ENCODE measurements around the gene DENND6B.
A peak's percentile ranks its signal among the peaks of the same experiment; 100 is the strongest.

Gene DENND6B

DNA sequence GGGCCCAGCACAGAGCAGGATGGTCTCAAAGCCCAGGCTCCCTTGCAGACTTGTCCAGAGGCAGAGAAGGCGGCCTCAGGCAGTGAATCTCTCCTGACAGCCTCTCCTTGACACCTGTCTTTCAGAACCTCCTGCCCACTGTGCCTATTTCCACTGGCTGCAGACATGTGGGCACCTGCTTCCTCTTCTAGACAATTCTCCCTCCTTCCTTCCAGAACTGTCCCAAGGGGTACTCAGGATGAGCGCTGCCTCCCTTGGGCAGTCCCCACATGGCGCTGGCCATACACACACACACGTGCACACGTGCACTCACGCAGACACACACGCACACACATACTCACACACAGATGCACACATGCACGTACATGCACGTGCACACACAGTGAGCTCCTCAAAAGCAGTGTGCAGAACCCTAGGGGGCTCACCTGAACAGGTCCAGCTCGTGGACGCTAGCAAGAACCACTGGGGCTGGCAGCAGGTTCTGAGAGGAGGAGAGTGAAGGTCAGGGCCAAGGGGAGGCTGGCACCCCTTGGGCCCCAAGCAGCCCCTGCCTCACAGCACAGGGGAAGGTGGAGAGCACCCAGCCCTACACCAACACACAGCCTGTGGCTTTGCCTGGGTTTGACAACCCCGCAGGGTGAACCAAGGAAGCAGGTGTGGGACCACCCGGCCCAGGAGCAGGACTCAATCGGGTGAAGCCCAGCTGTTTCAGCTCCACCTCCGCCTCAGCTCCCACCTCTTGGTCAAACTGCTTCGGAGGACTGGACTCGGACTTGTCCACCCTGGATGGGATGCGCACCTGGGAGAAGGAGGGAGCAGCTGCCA, 11.3 kb downstream of the DENND6B start:
- DNase-seq (ENCODE audit: low read depth in 2 of 2, low spot score in 1 of 2): no peak

DNA sequence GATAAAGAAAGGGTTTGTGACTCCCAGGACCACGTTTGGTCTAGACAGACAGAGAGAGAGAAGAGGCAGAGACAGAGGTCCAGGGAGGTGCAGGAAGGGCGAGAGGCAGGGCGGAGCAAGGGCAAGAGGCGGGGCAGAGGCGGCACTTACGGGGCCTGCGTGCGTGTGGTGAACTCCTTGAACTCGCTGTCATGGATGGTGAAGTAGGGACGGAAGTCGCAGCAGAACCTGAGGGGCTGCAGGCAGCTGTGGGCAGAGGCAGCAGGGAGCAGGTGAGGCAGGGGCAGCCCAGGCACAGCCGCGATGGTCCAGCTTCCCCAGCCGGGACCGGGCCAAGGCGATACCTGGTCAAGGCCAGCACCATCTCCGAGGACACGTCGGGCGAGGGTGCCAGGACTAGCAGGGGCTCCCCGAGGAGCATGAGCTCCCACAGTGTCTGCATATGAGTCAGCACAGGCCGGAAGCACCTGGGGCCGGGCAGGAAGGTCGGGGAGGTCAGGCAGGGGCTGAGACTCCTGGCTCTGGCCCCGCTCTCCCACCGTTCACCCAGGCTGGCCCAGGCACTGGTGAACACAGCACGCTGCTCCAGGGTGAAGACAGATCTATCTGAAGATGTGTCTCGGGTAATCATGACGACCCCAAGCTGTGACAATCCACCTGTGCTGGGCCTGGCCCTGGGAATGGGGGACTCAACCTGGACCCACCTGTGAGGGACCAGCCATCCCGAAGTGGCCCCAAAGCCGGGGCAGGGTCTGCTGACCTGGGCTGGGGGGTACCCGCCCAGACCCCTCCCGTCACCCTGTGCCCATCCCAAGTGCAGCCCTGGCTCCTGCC, 12.1 kb downstream of the DENND6B start:
- peak; percentile 39 to 51 for DNase-seq (ENCODE audit: low read depth in 2 of 2, low spot score in 1 of 2)

DNA sequence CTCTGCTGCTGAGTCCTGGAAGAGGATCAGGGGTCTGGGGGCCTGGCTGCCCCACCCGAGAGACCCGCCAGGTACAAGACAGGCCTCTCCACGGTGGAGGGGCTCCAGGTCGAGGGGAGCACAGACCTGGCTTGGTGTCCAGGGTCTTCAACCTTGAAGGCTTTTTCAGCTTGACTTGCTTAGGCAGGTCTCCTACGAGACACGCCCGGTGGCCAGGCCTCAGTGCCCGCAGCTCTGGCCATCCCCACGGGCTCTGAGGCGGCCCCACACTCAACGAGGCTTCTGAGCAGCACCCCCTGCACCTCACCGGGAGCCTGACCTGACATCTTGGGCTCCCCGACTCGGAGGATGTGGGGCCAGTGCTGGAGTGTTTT, 12.7 kb downstream of the DENND6B start:
- DNase-seq (ENCODE audit: low read depth in 2 of 2, low spot score in 1 of 2): no peak

- DNase-seq (ENCODE audit: low read depth in 2 of 2, low spot score in 1 of 2): no peak
Observed at GRCh38 chr22:50313600-50313999, 13.2 kb downstream of the DENND6B start.

DNA sequence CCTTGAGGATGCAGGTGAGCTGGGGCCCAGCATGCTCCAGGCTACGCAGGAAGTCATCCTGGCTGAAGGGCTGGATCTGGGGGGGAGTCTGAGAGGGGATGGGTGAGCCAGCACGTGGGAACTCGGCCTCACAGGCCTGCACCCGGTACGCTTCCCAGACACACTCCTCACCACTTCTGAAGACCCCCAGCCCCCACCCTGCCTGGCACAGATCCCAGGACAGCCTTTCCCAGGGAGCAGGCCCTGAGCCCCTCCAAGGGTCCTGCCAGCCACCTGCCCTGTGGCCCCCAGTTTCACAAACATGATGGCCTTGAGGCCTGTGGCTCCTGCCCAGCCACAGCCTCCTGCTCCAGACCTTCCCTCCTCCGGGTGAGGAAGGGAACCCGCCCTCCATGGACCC, 13.8 kb downstream of the DENND6B start:
- DNase-seq (ENCODE audit: low read depth in 2 of 2, low spot score in 1 of 2): no peak

- DNase-seq (ENCODE audit: low read depth in 2 of 2, low spot score in 1 of 2): no peak
Observed at GRCh38 chr22:50312371-50312770, 14.4 kb downstream of the DENND6B start.

- DNase-seq (ENCODE audit: low read depth in 2 of 2, low spot score in 1 of 2): no peak
Observed at GRCh38 chr22:50311606-50312351, 15.0 kb downstream of the DENND6B start.

DNA sequence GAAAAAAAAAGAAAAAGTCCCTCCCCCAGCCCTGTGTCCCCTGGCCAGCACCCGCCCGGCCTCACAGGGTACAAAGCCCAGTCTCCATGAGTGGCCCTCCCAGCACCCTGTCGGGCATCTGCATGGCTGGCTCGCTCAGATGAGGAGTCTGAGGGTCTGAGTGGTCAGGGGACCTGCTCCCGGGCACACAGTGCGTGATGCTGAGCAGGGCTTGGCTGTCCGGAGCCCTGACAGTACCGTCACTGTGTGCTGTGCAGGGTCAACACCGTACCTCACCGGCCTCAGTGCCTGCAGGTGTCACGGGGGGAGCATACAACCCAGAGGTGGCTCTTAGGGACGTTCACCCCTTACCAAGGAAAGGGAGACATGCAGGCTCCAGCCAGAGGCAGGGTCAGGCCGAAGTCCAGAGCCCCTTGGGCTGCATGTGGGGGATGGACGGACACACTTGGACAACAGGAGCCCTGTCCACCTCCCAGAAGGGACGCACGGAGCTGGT, 15.8 kb downstream of the DENND6B start:
- DNase-seq (ENCODE audit: low read depth in 2 of 2, low spot score in 1 of 2): no peak

DNA sequence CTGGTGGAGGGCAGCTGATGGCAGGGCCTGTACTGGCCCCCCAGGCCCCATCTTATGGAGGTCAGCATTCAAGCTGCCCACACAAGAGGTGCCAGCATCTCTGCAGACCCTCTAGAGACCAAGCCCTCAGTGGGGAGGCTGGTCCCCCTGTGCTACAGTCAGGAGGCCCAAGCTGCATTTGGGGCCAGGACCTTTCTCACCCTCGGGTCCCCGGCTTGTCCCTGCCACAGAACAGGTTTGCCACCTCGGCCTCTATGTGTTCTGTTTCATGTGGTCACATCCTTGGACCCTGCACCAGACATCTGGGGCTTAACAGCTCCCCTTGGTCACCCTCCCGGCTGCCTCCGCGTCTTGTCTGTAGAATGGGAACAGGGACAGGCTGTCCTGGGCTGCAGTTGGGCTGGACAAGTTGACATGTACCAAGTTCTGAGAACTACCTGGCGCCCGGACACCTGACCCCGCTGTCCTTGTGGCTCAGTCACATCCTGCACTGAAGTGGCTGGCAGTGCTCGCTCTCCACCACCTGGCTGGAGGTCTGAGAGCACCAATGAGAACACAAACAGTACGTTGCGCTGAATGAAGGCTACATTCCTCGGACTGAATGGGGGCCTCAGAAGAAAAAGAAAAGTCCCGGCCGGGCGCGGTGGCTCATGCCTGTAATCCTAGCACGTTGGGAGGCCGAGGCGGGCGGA, 16.6 kb downstream of the DENND6B start:
- DNase-seq (ENCODE audit: low read depth in 2 of 2, low spot score in 1 of 2): no peak

GRCh38 chr22:50309601-50309991, 17.2 kb downstream of the DENND6B start:
- DNase-seq (ENCODE audit: low read depth in 2 of 2, low spot score in 1 of 2): no peak

DNA sequence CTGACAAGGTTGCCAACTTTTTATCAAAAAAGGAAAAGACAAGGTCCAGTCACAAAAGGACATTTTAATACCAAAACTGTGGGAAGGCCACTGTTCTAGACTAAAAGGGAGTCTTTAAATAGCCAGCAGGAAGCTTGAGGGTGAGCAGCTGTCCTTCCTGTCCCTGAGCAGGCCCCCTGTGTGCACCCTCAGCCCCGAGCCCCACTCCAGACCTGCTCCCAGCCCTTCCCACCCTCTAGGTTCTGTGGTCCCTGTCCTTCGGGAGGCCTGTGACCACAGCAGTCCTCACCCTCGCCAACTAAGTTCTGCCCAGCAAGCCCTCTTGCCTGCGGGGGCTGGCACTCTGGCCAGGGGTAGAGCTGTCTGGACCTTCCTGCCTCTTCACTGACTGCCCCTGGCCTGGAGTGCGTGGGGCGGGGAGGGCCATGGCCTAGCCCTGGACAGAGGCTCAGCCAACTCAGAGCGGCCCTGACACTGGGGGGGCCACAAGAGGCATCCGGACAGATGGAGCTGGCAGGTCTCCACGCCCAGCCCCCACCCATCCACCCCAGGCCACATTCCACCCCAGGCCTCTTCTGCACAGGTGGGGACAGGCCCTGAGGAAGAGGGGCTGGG, 17.7 kb downstream of the DENND6B start:
- no peak for DNase-seq (ENCODE audit: low read depth in 2 of 2, low spot score in 1 of 2)

- DNase-seq (ENCODE audit: low read depth in 2 of 2, low spot score in 1 of 2): no peak
Observed at GRCh38 chr22:50308597-50308935, 18.2 kb downstream of the DENND6B start.

GRCh38 chr22:50307890-50308596, 18.8 kb downstream of the DENND6B start:
- DNase-seq (ENCODE audit: low read depth in 2 of 2, low spot score in 1 of 2): no peak

- DNase-seq (ENCODE audit: low read depth in 2 of 2, low spot score in 1 of 2): no peak
Observed at GRCh38 chr22:50306753-50307749, 19.8 kb downstream of the DENND6B start, which contains the start of gene PLXNB2. TSS of gene PLXNB2 (minus strand) at chr22:50307646. CDS start at chr22:50290584, 17,062 bp downstream.

DNA sequence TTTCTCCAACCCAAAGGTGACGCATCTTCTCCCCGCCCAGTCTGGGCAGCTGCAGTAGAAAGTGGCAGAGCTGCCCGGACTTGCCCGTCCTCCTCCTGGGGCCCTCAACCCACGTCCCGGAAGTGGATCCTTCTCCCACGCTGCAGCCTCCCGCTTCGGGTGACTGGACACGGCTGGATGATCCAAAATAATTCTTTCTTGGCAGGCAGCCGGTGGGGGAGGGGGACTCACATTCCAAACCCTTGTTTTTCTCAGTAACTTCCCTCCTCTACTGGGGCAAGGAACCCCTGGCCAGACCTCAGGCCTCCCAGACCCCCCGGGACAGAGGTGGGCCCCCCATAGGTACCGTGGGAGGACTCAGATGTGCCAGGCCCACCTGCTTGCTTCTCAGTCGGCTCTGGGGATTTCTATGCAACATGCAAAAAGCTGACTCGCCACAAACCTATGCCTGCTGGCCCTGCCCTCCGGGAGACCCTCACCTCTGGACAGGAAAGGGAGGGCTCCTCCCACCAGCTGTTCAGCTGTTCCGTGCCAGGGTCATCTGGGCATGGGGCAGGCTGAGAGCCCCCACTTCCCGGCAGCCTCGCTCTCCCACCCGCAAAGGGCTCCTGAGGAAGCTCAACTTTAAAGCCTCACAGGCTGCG, 20.8 kb downstream of the DENND6B start:
- no peak for DNase-seq (ENCODE audit: low read depth in 2 of 2, low spot score in 1 of 2)

- no peak for DNase-seq (ENCODE audit: low read depth in 2 of 2, low spot score in 1 of 2)
Observed at GRCh38 chr22:50305393-50305922, 21.4 kb downstream of the DENND6B start.

- no peak for DNase-seq (ENCODE audit: low read depth in 2 of 2, low spot score in 1 of 2)
Observed at GRCh38 chr22:50304528-50305392, 22.1 kb downstream of the DENND6B start.
